ENCODE data around the gene EFNB1. TPM values are rescaled to one million over a fixed set of nuclear protein-coding genes. Genes with fewer than 3 reads are reported as not detected.

The EFNB1 gene
- total RNA-seq, 1 experiment from 2014 or later = 7.0 TPM

- Mint-ChIP-seq H3K27me3 (ENCODE audit: insufficient read depth, unreplicated experiment) (no peaks in the 10 kb centered on the region), H3K27ac (ENCODE audit: unreplicated experiment) (no peak overlapping the region), H3K36me3 (ENCODE audit: insufficient read depth, unreplicated experiment) (no peaks in the 10 kb centered on the region), H3K9me3 (ENCODE audit: unreplicated experiment) (no peaks in the 10 kb centered on the region), H3K4me3 (ENCODE audit: unreplicated experiment) (no peak overlapping the region), H3K4me1 (ENCODE audit: low read depth, unreplicated experiment) (peaks cover 12% of the 10 kb centered on the region)
- H3K9me3 ChIP-seq = no peaks in the 10 kb centered on the region
- DNase-seq = no peak
- H3K4me1 ChIP-seq = peaks cover 14% of the 10 kb centered on the region
- H3K36me3 ChIP-seq (ENCODE audit: control insufficient read depth, insufficient read depth, low read length) = no peaks in the 10 kb centered on the region
- H3K4me3 ChIP-seq (ENCODE audit: low read depth, low read length) = no peak overlapping the region
- ChIA-PET CTCF (interaction anchor here (1.5 kb wide), 1 partner anchor 40 kb away, joined by 10 read pairs; the partner anchor contains the start of gene EFNB1), POLR2A (interaction anchor here (0.9 kb wide), 1 partner anchor 40 kb away, joined by 4 read pairs; the partner anchor contains the start of gene EFNB1)
- no TSS peak for BruUV-seq (replicated peaks)
- no peak for TF ChIP-seq CTCF (IDR thresholded peaks at IDR 0.05; ENCODE audit: insufficient read depth in 1 of 2, low read depth in 1 of 2, low read length in 1 of 2, severe bottlenecking in 1 of 2, unreplicated experiment in 1 of 2)
- no peaks in the 10 kb centered on the region for H3K27me3 ChIP-seq (replicated peaks; ENCODE audit: control insufficient read depth, insufficient read depth, low read length)
- intact Hi-C loops (cut with micrococcal nuclease; ENCODE audit: unreplicated experiment) = no loop called here
Measured at GRCh38 chrX:68868316-68868715, 39.5 kb downstream of the EFNB1 start.

- peaks cover 14% of the 10 kb centered on the region for H3K4me1 ChIP-seq
- CTCF ChIA-PET = interaction anchor here (1.5 kb wide), 1 partner anchor 41 kb away, joined by 10 read pairs; the partner anchor contains the start of gene EFNB1
- no TSS peak for BruUV-seq (replicated peaks)
- Mint-ChIP-seq H3K9me3 (ENCODE audit: unreplicated experiment) (no peaks in the 10 kb centered on the region), H3K27me3 (ENCODE audit: insufficient read depth, unreplicated experiment) (no peaks in the 10 kb centered on the region), H3K4me3 (ENCODE audit: unreplicated experiment) (no peak overlapping the region), H3K4me1 (ENCODE audit: low read depth, unreplicated experiment) (peaks cover 12% of the 10 kb centered on the region), H3K27ac (ENCODE audit: unreplicated experiment) (no peak overlapping the region), H3K36me3 (ENCODE audit: insufficient read depth, unreplicated experiment) (no peaks in the 10 kb centered on the region)
- intact Hi-C loops (cut with micrococcal nuclease; ENCODE audit: unreplicated experiment) = no loop called here
- no peaks in the 10 kb centered on the region for H3K36me3 ChIP-seq (ENCODE audit: control insufficient read depth, insufficient read depth, low read length)
- no peak overlapping the region for H3K4me3 ChIP-seq (ENCODE audit: low read depth, low read length)
- H3K9me3 ChIP-seq = no peaks in the 10 kb centered on the region
- H3K27me3 ChIP-seq (replicated peaks; ENCODE audit: control insufficient read depth, insufficient read depth, low read length) = no peaks in the 10 kb centered on the region
- POLR2A ChIA-PET = interaction anchor here (0.6 to 0.9 kb wide), 2 partner anchors 40 to 41 kb away, joined by 3 to 4 read pairs; partner anchors contain the start of gene EFNB1
- no peak for TF ChIP-seq CTCF (IDR thresholded peaks at IDR 0.05; ENCODE audit: insufficient read depth in 1 of 2, low read depth in 1 of 2, low read length in 1 of 2, severe bottlenecking in 1 of 2, unreplicated experiment in 1 of 2)
- peak; percentile 21 to 49 for DNase-seq
Measured at GRCh38 chrX:68868902-68869800, 40.3 kb downstream of the EFNB1 start.

- ChIA-PET CTCF (no interaction called here), POLR2A (no interaction called here)
- no TSS peak for BruUV-seq (replicated peaks)
Measured at GRCh38 chrX:68870357-68870756, 41.5 kb downstream of the EFNB1 start.

More at GRCh38 chrX:68870357-68870756, 41.5 kb downstream of the EFNB1 start:
- H3K9me3 Mint-ChIP-seq (ENCODE audit: unreplicated experiment) = no peaks in the 10 kb centered on the region
- no peak for DNase-seq
- Histone ChIP-seq H3K27me3 (replicated peaks; ENCODE audit: control insufficient read depth, insufficient read depth, low read length) (no peaks in the 10 kb centered on the region), H3K4me3 (ENCODE audit: low read depth, low read length) (no peak overlapping the region), H3K36me3 (ENCODE audit: control insufficient read depth, insufficient read depth, low read length) (no peaks in the 10 kb centered on the region), H3K4me1 (peaks cover 14% of the 10 kb centered on the region), H3K9me3 (no peaks in the 10 kb centered on the region)
- H3K36me3 Mint-ChIP-seq (ENCODE audit: insufficient read depth, unreplicated experiment) = no peaks in the 10 kb centered on the region
- H3K27ac Mint-ChIP-seq (ENCODE audit: unreplicated experiment) = no peak overlapping the region
- TF ChIP-seq CTCF (IDR thresholded peaks at IDR 0.05; ENCODE audit: insufficient read depth in 1 of 2, low read depth in 1 of 2, low read length in 1 of 2, severe bottlenecking in 1 of 2, unreplicated experiment in 1 of 2) = no peak
- H3K27me3 Mint-ChIP-seq (ENCODE audit: insufficient read depth, unreplicated experiment) = no peaks in the 10 kb centered on the region
- intact Hi-C loops (cut with micrococcal nuclease; ENCODE audit: unreplicated experiment) = no loop called here
- H3K4me3 Mint-ChIP-seq (ENCODE audit: unreplicated experiment) = no peak overlapping the region
- peaks cover 12% of the 10 kb centered on the region for H3K4me1 Mint-ChIP-seq (ENCODE audit: low read depth, unreplicated experiment)

Data from Caco-2 (cell line).